NCI-H69 (cell line): Measurements from ENCODE around the gene FHOD3.

Source experiments
- DNase-seq: peaks from one replicate; lab custom pipeline; 2025; lab: John Stamatoyannopoulos, UW

FHOD3 gene

GRCh38 chr18:36296650-36297416, 680 bp upstream of the FHOD3 start:
- DNase-seq = peak; percentile 95

GRCh38 chr18:36298126-36298741, 721 bp downstream of the FHOD3 start:
- peak; percentile 82 for DNase-seq

DNA sequence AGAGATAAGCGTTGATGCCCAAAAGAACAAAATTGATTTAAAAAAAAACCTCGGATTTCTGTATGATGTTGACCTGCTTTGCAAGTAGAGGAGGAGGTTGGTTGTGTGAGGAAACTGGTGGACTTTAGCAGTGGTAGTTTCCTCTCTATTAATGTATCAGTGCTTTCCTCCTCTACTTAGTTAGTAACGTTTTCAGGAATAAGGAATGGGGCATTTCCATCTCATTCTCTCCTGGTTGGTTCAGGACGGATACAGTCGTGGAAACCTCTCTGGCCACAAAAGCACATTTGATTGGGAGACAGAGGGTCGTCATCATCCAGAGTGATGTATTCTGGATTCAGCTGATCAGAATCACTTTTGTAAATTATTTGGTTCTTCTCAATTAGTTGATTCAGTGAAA, 1.5 kb downstream of the FHOD3 start:
- DNase-seq = no peak

- no peak for DNase-seq
Observed at GRCh38 chr18:36300211-36300610, 2.7 kb downstream of the FHOD3 start.

- peak; percentile 58 for DNase-seq
Observed at GRCh38 chr18:36301884-36302283, 4.4 kb downstream of the FHOD3 start.

DNA sequence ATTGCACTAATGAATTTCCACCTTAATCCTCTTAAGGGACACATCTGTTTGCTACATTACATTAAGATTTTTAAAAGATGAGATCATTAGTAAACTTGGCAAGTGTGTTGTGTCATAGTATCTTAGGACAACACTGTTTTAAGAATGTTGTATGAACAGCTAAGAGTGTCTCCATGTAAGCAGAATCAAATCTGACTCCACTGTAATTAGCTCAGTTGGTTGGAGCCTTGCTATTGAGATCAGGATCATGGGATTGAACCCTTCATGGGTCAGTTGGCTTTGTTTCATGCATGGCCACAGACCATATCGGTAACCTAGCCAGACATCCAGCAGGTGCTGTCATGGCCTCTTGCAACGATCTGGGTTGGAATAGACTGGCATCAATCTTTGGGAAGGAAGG, 5.2 kb downstream of the FHOD3 start:
- peak; percentile 97 for DNase-seq

- peak; percentile 76 for DNase-seq
Observed at GRCh38 chr18:36303211-36303844, 5.8 kb downstream of the FHOD3 start.

GRCh38 chr18:36304723-36305122, 7.2 kb downstream of the FHOD3 start:
- no peak for DNase-seq

DNA sequence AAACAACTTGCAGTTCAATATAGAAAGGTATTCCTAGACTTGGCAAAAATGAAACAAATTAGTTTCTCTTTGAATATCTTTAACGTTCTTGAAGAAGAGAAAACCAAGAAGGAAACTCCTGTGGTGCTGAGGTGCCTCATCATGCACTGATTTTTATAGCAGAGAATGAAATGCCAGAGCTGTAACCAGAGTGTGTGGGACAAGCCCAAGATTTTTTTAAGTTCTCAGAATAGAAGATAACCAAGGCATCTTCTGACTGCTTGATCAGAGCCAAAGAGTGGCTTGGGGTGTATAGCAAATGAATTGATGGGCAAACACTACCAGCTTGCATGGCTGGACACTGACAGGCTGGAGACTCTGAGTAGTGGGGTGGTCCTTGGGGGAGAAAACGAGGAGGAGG, 7.9 kb downstream of the FHOD3 start:
- DNase-seq = no peak

GRCh38 chr18:36307513-36307912, 10.0 kb downstream of the FHOD3 start:
- DNase-seq = no peak

- DNase-seq = no peak
Observed at GRCh38 chr18:36308711-36309435, 11.4 kb downstream of the FHOD3 start.

DNA sequence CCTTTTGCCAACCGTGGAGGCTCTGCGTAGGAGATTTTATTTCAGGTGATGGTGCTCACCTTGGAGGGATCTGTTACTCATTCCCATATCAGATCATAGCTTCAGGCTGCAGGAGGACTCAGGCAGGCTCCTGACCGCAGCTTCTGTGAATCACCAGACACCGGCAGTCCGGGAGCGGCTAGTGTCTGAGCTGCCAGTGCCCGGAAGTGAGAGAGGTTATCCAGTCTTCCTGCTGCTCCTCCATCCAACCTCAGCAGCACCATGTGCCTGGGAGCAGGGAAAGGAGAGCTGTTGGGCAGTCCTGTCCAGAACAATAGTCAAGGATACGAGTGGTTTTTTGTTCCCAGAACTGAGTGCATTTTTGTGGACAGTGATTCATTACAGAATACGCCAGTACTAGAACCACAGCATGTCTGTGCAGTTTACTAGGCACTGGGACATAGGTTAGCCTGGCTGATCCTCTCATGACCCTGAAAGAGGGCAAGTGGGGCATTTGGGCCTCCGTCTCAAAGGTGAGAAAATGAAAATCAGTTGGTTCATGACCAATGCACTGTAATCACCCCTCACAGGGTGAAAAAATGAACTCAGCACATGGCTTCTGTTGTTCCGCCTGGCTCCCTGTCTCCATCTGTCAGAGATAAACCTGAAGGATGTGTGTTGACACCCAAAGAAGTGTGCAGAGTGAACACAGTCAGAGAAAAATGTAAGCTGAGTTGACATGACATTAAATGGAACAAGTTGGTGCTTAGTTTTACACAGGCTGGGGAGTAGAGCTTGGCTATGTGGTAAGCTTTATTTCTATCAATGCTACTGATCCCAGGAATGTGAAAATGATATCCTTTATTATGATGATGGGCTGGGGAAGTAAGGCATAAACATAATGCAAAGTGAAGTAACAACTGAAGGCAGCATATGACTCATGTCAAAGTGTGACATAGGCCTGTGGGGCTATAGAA, 12.2 kb downstream of the FHOD3 start:
- no peak for DNase-seq

GRCh38 chr18:36311026-36311570, 13.6 kb downstream of the FHOD3 start:
- DNase-seq = peak; percentile 71

DNA sequence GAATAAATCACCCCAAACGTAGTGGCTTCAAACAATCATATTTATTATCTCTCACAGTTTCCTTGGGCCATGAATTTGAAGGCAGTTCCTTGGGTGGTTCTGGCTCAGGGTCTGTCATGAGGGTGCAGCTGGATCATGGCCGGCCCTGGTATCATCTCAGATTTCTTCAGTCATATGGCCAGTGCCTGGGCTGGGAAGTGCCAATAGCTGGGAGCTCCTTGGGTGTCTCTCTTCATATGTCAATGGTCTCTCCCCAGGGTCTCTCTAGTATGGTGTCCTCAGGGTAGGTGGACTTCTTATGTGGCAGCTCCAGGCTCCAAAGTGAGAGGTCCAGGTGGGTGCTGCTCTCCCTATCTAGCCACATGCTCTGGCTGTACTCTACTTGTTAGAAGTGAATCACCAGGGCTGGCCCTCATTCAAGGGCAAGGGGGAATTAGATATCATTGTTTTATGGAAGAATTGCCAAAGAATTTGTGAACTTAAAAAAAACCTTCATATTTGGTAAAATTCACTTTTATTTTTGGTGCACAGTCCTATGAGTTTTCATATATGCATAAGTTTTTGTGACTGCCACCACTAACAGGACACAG, 15.4 kb downstream of the FHOD3 start:
- DNase-seq = no peak

GRCh38 chr18:36314098-36314497, 16.6 kb downstream of the FHOD3 start:
- peak; percentile 34 for DNase-seq

GRCh38 chr18:36314754-36315153, 17.2 kb downstream of the FHOD3 start:
- DNase-seq = no peak

DNA sequence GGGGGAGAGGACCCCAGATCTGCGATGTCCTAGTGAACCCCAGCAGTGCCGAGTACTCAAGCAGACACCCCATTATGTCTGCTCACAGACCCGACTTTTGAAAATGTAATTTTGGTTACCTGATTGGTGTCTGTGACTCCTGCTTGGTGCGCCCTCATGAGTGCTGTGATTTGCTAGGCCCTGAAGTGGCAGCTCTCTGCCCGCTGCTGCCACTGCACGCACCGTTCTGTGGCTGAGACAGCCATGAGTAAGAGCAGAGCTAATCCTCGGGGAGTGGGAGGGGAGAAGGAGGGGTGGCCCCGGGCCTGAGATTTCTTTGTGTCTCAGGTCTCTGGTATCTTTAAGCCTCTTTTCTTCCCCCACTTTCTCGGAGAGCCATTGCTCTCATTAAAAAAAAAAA, 18.2 kb downstream of the FHOD3 start:
- no peak for DNase-seq

DNA sequence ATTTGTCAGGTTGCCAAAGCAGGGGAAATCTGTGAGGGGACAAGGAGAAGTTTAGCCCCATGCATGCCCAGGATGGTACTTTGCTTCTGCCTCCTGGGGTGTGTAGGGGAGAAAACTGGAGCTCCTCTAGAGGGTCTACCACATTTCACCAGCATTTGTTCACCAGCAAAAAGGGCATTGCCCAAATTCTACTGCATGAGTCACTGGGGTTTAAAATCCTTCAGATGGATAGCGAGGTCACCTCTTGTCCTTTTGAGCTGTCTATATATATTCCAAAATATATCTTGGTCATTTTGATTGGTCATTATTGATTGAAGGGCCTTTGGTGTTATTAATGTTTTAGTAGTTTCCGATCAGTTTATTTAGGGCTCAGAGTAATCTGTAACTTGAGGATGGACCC, 18.7 kb downstream of the FHOD3 start:
- DNase-seq = no peak

DNA sequence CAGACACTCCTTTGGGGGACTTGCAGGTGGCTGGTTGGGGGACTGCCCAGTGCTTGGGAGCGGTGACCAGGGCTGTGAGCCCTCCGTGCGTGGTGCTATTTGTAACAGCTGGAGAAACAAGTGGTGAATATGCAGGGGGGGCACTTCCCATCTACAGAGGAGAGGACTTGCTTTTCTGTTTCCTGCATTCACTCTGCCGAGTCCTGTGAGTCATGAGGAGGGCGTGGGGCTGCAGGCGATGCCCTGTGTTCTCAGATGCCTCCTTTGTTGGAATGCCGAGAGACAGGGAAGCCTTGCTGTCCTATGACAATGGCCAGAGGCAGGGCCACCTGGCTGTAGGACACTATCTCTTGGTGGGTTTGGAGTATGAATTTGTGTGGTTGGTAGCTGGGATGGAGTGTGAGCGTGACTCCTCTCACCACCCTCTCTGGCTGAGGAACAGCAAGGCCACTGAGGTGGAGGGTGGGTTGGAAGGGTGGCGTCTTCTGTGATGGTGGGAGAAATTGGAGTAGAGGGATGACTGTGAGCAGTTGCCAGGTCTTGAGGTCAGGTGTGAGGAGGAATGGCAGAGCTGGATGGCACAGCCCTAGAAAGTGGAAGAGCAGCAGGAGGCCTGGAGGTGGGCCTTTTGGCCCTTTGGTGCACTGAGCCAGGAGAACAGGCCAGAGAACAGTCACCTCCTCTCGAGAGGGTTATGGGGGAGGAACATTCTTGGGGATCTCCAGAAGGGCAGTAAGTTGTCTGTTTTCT, 24.3 kb downstream of the FHOD3 start:
- DNase-seq = no peak

DNA sequence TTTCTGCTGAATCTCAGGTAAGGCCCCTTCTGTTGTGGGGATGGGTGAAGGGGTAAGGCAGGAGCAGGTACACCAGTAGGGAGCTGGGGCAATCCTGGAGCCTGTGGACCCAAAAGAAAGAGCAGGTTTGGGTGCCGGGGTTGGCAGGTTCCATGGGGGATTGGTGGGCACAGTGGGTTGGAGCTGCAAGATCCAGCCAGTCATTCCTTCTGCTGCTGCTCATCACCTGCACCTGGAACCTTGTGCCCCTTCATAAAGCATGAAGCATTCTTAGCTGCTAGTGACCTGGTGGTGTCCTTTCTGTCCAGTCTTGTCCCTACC, 24.9 kb downstream of the FHOD3 start:
- DNase-seq = no peak
